GM12878 (cell line): Measurements from ENCODE around the gene KRT72.

Experiments
- ATF2 ChIP-seq: IDR thresholded peaks from 2 replicates; pipeline ENCODE4 v1.6.1; 2012; ENCODE audit warnings: low read length, inconsistent platforms
- ATF7 ChIP-seq: fragments of 450-650 bp; IDR thresholded peaks from 2 replicates; pipeline ENCODE4 v1.6.1; 2016; ENCODE audit warnings: low read depth, mild to moderate bottlenecking
- CHD1 ChIP-seq: IDR thresholded peaks from 2 replicates; pipeline ENCODE4 v1.6.1; 2012; ENCODE audit warnings: low read depth, low read length, improper control_type of control experiment
- CTCF ChIP-seq, 3 experiments: IDR thresholded peaks in 2 of 3; conservative IDR thresholded peaks in 1 of 3; 2 replicates each; pipeline ENCODE4 v1.5.1; 2011; ENCODE audit warnings: low read depth in 3 of 3, low read length in 3 of 3, mild to moderate bottlenecking in 3 of 3, control low read depth in 2 of 3, moderate library complexity in 2 of 3, inconsistent platforms in 1 of 3, mixed read lengths in 1 of 3; ENCODE audit not compliant: control insufficient read depth in 2 of 3, insufficient read depth in 1 of 3; ENCODE audit errors: extremely low read depth in 1 of 3
- IKZF1 ChIP-seq: fragments of 450-650 bp; conservative IDR thresholded peaks from 2 replicates; pipeline ENCODE4 v1.6.1; 2017; ENCODE audit warnings: antibody characterized with exemption, mild to moderate bottlenecking
- NRF1 ChIP-seq: conservative IDR thresholded peaks from 2 replicates; pipeline ENCODE4 v1.6.1; 2011; ENCODE audit warnings: mild to moderate bottlenecking, low read depth, low read length, improper control_type of control experiment
- SIN3A ChIP-seq: IDR thresholded peaks from 2 replicates; pipeline ENCODE4 v1.6.1; 2012; ENCODE audit warnings: low read depth, low read length, improper control_type of control experiment
- TAF1 ChIP-seq: IDR thresholded peaks from 2 replicates; pipeline ENCODE4 v1.6.1; 2011; ENCODE audit warnings: mild to moderate bottlenecking, low read depth, low read length, borderline replicate concordance
- ZBED1 ChIP-seq: IDR thresholded peaks from 2 replicates; pipeline ENCODE4 v1.6.1; 2016; ENCODE audit warnings: borderline replicate concordance

- no peak for TF ChIP-seq ATF2
- TF ChIP-seq ATF7: no peak
- TF ChIP-seq NRF1: no peak
- TF ChIP-seq CHD1: no peak
- no peak for TF ChIP-seq ZBED1
- TF ChIP-seq CTCF (IDR thresholded peaks at IDR 0.05 in 2 of 3, conservative IDR thresholded peaks at IDR 0.05 in 1 of 3; ENCODE audit: control insufficient read depth in 2 of 3, extremely low read depth in 1 of 3, insufficient read depth in 1 of 3, low read depth in 3 of 3, low read length in 3 of 3): no peak
- no peak for TF ChIP-seq TAF1
- no peak for TF ChIP-seq IKZF1
- TF ChIP-seq SIN3A: no peak
Measured at GRCh38 chr12:52611080-52611468, 9.8 kb upstream of the KRT72 start.
